Nephron progenitor cell (in vitro differentiated cells): ENCODE measurements around the gene TBCC.
"Not testable (repeated sequence)": the region's sequence is repeated elsewhere in the genome, so short reads cannot be mapped to it uniquely, and the experiment has no call there.

Source experiments
- DNase-seq: peaks from one replicate; pipeline ENCODE4 v3.0.0; 2021
- H3K27ac Mint-ChIP-seq: 2 replicates; pipeline ENCODE4 v1.8.0; 2021; ENCODE audit warnings: mild to moderate bottlenecking, moderate library complexity, mixed read lengths
- H3K27me3 Mint-ChIP-seq: 2 replicates; pipeline ENCODE4 v1.8.0; 2021; ENCODE audit warnings: mild to moderate bottlenecking, low read depth, mixed read lengths; ENCODE audit not compliant: poor library complexity
- H3K36me3 Mint-ChIP-seq: 2 replicates; pipeline ENCODE4 v1.8.0; 2021; ENCODE audit warnings: low read depth, mixed read lengths
- H3K4me1 Mint-ChIP-seq: 2 replicates; pipeline ENCODE4 v1.8.0; 2021; ENCODE audit warnings: mixed read lengths
- H3K4me3 Mint-ChIP-seq: 2 replicates; pipeline ENCODE4 v1.8.0; 2021; ENCODE audit warnings: mild to moderate bottlenecking, moderate library complexity, mixed read lengths
- H3K9me3 Mint-ChIP-seq: 2 replicates; pipeline ENCODE4 v1.8.0; 2021; ENCODE audit warnings: mild to moderate bottlenecking, moderate library complexity, mixed read lengths
- TF ChIP-seq, protein P1 (sequence below): fragments of 200-600 bp; sonication (generic); IDR thresholded peaks from 2 replicates; pipeline ENCODE4 v1.5.0; 2021; ENCODE audit warnings: antibody characterized with exemption

Gene TBCC

DNA sequence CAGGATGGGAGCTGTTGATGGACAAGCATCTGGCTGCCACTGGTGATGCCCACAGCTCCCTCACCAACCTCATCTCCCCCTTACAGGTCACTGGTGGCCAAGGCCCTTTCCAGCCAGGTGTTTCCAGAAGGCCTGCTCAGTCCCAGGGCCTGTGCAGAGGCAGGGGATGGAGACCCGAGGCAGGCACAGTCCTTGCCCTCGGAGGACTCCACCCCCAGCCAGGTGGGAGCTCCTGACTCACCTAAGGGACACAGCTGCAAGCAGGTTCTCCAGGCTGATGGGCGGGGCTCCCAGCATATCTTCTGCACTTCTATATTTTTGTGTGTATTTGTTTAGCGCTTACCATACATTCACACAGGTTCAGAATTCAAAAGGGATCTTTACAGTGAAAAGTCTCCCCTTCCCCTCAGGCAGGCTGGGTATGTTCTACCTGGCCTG lies 40.9 kb downstream of the TBCC start:
- Mint-ChIP-seq H3K27me3 (peaks cover 9% of the 10 kb centered on the region), H3K36me3 (no peaks in the 10 kb centered on the region), H3K4me3 (no peak overlapping the region), H3K4me1 (peaks cover 20% of the 10 kb centered on the region), H3K27ac (no peak overlapping the region), H3K9me3 (no peaks in the 10 kb centered on the region)
- TF ChIP-seq, protein P1, sequence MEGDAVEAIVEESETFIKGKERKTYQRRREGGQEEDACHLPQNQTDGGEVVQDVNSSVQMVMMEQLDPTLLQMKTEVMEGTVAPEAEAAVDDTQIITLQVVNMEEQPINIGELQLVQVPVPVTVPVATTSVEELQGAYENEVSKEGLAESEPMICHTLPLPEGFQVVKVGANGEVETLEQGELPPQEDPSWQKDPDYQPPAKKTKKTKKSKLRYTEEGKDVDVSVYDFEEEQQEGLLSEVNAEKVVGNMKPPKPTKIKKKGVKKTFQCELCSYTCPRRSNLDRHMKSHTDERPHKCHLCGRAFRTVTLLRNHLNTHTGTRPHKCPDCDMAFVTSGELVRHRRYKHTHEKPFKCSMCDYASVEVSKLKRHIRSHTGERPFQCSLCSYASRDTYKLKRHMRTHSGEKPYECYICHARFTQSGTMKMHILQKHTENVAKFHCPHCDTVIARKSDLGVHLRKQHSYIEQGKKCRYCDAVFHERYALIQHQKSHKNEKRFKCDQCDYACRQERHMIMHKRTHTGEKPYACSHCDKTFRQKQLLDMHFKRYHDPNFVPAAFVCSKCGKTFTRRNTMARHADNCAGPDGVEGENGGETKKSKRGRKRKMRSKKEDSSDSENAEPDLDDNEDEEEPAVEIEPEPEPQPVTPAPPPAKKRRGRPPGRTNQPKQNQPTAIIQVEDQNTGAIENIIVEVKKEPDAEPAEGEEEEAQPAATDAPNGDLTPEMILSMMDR = no peak
- no peak for DNase-seq

DNA sequence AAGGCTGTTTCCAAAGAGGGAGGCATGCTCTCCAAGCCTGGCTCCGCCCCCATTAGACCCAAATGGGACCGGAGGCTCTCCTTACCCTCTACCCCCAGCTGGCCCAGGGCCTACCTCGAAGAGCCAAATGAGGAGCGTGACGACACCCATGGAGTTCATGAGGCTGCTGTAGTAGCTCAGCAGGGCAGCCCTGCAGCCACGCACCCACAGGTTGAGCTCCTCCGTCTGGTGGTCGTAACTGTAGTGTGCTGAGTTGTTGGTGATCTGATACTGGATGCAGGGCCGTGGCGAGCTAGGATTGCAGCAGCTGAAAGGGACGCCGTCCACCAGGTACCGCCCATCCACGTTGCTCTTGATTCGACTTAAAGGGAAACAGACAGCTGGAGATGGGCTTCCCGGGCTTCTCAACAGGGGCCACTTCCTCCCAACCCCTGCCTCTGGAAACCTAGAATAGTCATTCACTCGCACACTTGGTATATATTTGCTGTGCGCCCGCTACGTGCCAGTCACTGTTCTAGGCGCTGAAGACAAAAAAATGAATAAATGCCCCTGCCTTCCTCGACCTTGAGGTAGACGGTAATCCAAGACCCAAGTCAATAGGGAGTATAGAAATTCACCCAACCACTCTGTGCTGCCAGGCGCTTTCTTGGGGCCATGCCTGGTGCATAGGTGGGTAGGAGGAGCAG lies 41.5 kb downstream of the TBCC start:
- Mint-ChIP-seq H3K4me3 (no peak overlapping the region), H3K27me3 (peaks cover 9% of the 10 kb centered on the region), H3K9me3 (no peaks in the 10 kb centered on the region), H3K36me3 (no peaks in the 10 kb centered on the region), H3K4me1 (peaks cover 14% of the 10 kb centered on the region), H3K27ac (peak overlapping the region; percentile 71)
- no peak for DNase-seq
- TF ChIP-seq, protein P1 = no peak

DNA sequence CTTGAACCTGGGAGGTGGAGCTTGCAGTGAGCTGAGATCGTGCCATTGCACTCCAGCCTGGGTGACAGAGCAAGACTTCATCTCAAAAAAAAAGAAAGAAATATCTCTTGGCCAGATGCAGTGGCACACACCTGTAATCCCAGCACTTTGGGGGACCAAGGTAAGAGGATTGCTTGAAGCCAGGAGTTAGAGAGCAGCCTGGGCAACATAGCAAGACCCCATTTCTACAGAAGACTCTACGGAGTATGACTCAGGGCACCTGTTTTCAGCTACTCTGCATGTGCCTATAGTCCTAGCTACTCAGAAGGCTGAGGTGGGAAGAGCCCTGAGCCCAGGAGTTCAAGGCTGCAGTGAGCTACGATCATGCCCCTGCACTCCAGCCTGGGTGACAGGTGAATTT lies 43.1 kb downstream of the TBCC start:
- not testable (repeated sequence) for H3K4me3 Mint-ChIP-seq, H3K27ac Mint-ChIP-seq, DNase-seq, H3K36me3 Mint-ChIP-seq, H3K9me3 Mint-ChIP-seq, H3K27me3 Mint-ChIP-seq
- peaks cover 13% of the 10 kb centered on the region for H3K4me1 Mint-ChIP-seq

GRCh38 chr6:42702200-42702599 lies 43.7 kb downstream of the TBCC start:
- Mint-ChIP-seq H3K27ac (no peak overlapping the region), H3K27me3 (peaks cover 6% of the 10 kb centered on the region), H3K4me3 (no peak overlapping the region), H3K9me3 (no peaks in the 10 kb centered on the region), H3K36me3 (no peaks in the 10 kb centered on the region), H3K4me1 (peaks cover 13% of the 10 kb centered on the region)
- TF ChIP-seq, protein P1 = no peak
- no peak for DNase-seq

GRCh38 chr6:42698217-42698616 lies 47.7 kb downstream of the TBCC start:
- TF ChIP-seq, protein P1 = no peak
- H3K9me3 Mint-ChIP-seq = no peaks in the 10 kb centered on the region
- peaks cover 8% of the 10 kb centered on the region for H3K36me3 Mint-ChIP-seq
- H3K4me1 Mint-ChIP-seq = peaks cover 6% of the 10 kb centered on the region
- no peak overlapping the region for H3K27ac Mint-ChIP-seq
- H3K27me3 Mint-ChIP-seq = peaks cover 3% of the 10 kb centered on the region
- DNase-seq = no peak
- no peak overlapping the region for H3K4me3 Mint-ChIP-seq

GRCh38 chr6:42697268-42697655 lies 48.6 kb downstream of the TBCC start:
- Mint-ChIP-seq H3K4me1 (peaks cover 6% of the 10 kb centered on the region), H3K4me3 (no peak overlapping the region), H3K9me3 (no peaks in the 10 kb centered on the region), H3K27me3 (peaks cover 3% of the 10 kb centered on the region), H3K36me3 (peaks cover 13% of the 10 kb centered on the region), H3K27ac (no peak overlapping the region)
- no peak for DNase-seq
- TF ChIP-seq, protein P1 = no peak
